ENCODE measurements around the gene PAK5.

PAK5 gene

GRCh38 chr20:9637889-9638288 lies 201.0 kb downstream of the PAK5 start:
- no peak overlapping the region for H3K4me3 ChIP-seq (ENCODE audit: control insufficient read depth in 1 of 7, extremely low read depth in 1 of 7, insufficient read depth in 4 of 7, low read depth in 2 of 7, low read length in 6 of 7)
- no peak for DNase-seq
- no peaks in the 10 kb centered on the region for H3K4me1 ChIP-seq (ENCODE audit: control extremely low read depth in 1 of 4, control insufficient read depth in 4 of 4, insufficient read depth in 4 of 4, low read length in 3 of 4)
- H3K27me3 ChIP-seq (replicated peaks in 2 of 5; ENCODE audit: control insufficient read depth in 4 of 5, insufficient read depth in 5 of 5, low read length in 4 of 5), result peaks cover 0 to 5% (median 2%) of the 10 kb centered on the region in 5 experiments
- H3K9me3 ChIP-seq (ENCODE audit: control extremely low read depth in 1 of 5, control insufficient read depth in 4 of 5, insufficient read depth in 2 of 5, low read depth in 1 of 5, low read length in 4 of 5), result no peaks in the 10 kb centered on the region
- CTCF ChIA-PET, result no interaction called here
- no CpG with 5 or more reads among the region's 2 CpGs for WGBS (ENCODE audit: insufficient coverage)
- H3K27ac ChIP-seq (ENCODE audit: insufficient read depth in 1 of 2, low read depth in 1 of 2, low read length in 2 of 2, poor library complexity in 1 of 2, severe bottlenecking in 2 of 2), result no peak overlapping the region
- POLR2A ChIA-PET, result no interaction called here
- H3K36me3 ChIP-seq (ENCODE audit: control insufficient read depth in 4 of 4, insufficient read depth in 4 of 4, low read length in 3 of 4), result no peaks in the 10 kb centered on the region

GRCh38 chr20:9635750-9636149 lies 203.1 kb downstream of the PAK5 start:
- DNase-seq, result no peak
- ChIA-PET POLR2A (no interaction called here), CTCF (interaction anchor here (0.8 kb wide), 1 partner anchor 19 kb away, joined by 4 read pairs; no protein-coding TSS in a partner anchor)
- H3K9me3 ChIP-seq (ENCODE audit: control extremely low read depth in 1 of 5, control insufficient read depth in 4 of 5, insufficient read depth in 2 of 5, low read depth in 1 of 5, low read length in 4 of 5), result no peaks in the 10 kb centered on the region
- no peak overlapping the region for H3K27ac ChIP-seq (ENCODE audit: insufficient read depth in 1 of 2, low read depth in 1 of 2, low read length in 2 of 2, poor library complexity in 1 of 2, severe bottlenecking in 2 of 2)
- H3K27me3 ChIP-seq (replicated peaks in 2 of 5; ENCODE audit: control insufficient read depth in 4 of 5, insufficient read depth in 5 of 5, low read length in 4 of 5), result peaks cover 0 to 8% (median 2%) of the 10 kb centered on the region in 5 experiments
- no peak overlapping the region for H3K4me3 ChIP-seq (ENCODE audit: control insufficient read depth in 1 of 7, extremely low read depth in 1 of 7, insufficient read depth in 4 of 7, low read depth in 2 of 7, low read length in 6 of 7)
- H3K4me1 ChIP-seq (ENCODE audit: control extremely low read depth in 1 of 4, control insufficient read depth in 4 of 4, insufficient read depth in 4 of 4, low read length in 3 of 4), result no peaks in the 10 kb centered on the region
- WGBS (ENCODE audit: insufficient coverage), result 100% methylated on average over 1 of the region's 1 CpG
- no peaks in the 10 kb centered on the region for H3K36me3 ChIP-seq (ENCODE audit: control insufficient read depth in 4 of 4, insufficient read depth in 4 of 4, low read length in 3 of 4)

GRCh38 chr20:9634327-9634726 lies 204.5 kb downstream of the PAK5 start:
- ChIA-PET POLR2A (no interaction called here), CTCF (no interaction called here)
- H3K9me3 ChIP-seq (ENCODE audit: control extremely low read depth in 1 of 5, control insufficient read depth in 4 of 5, insufficient read depth in 2 of 5, low read depth in 1 of 5, low read length in 4 of 5), result no peaks in the 10 kb centered on the region
- H3K4me1 ChIP-seq (ENCODE audit: control extremely low read depth in 1 of 4, control insufficient read depth in 4 of 4, insufficient read depth in 4 of 4, low read length in 3 of 4), result no peaks in the 10 kb centered on the region
- no peak overlapping the region for H3K27ac ChIP-seq (ENCODE audit: insufficient read depth in 1 of 2, low read depth in 1 of 2, low read length in 2 of 2, poor library complexity in 1 of 2, severe bottlenecking in 2 of 2)
- H3K36me3 ChIP-seq (ENCODE audit: control insufficient read depth in 4 of 4, insufficient read depth in 4 of 4, low read length in 3 of 4), result no peaks in the 10 kb centered on the region
- DNase-seq, result no peak
- H3K4me3 ChIP-seq (ENCODE audit: control insufficient read depth in 1 of 7, extremely low read depth in 1 of 7, insufficient read depth in 4 of 7, low read depth in 2 of 7, low read length in 6 of 7), result no peak overlapping the region
- peaks cover 0 to 12% (median 2%) of the 10 kb centered on the region in 5 experiments for H3K27me3 ChIP-seq (replicated peaks in 2 of 5; ENCODE audit: control insufficient read depth in 4 of 5, insufficient read depth in 5 of 5, low read length in 4 of 5)

GRCh38 chr20:9632991-9633390 lies 205.9 kb downstream of the PAK5 start:
- Histone ChIP-seq H3K36me3 (ENCODE audit: control insufficient read depth in 4 of 4, insufficient read depth in 4 of 4, low read length in 3 of 4) (no peaks in the 10 kb centered on the region), H3K9me3 (ENCODE audit: control extremely low read depth in 1 of 5, control insufficient read depth in 4 of 5, insufficient read depth in 2 of 5, low read depth in 1 of 5, low read length in 4 of 5) (no peaks in the 10 kb centered on the region), H3K27ac (ENCODE audit: insufficient read depth in 1 of 2, low read depth in 1 of 2, low read length in 2 of 2, poor library complexity in 1 of 2, severe bottlenecking in 2 of 2) (no peak overlapping the region), H3K27me3 (replicated peaks in 2 of 5; ENCODE audit: control insufficient read depth in 4 of 5, insufficient read depth in 5 of 5, low read length in 4 of 5) (peaks cover 0 to 17% (median 2%) of the 10 kb centered on the region in 5 experiments), H3K4me3 (ENCODE audit: control insufficient read depth in 1 of 7, extremely low read depth in 1 of 7, insufficient read depth in 4 of 7, low read depth in 2 of 7, low read length in 6 of 7) (no peak overlapping the region), H3K4me1 (ENCODE audit: control extremely low read depth in 1 of 4, control insufficient read depth in 4 of 4, insufficient read depth in 4 of 4, low read length in 3 of 4) (no peaks in the 10 kb centered on the region)
- no peak for DNase-seq
- no CpG with 5 or more reads among the region's 1 CpG for WGBS (ENCODE audit: insufficient coverage)
- ChIA-PET CTCF (no interaction called here), POLR2A (no interaction called here)

GRCh38 chr20:9632265-9632664 lies 206.6 kb downstream of the PAK5 start:
- Histone ChIP-seq H3K4me1 (ENCODE audit: control extremely low read depth in 1 of 4, control insufficient read depth in 4 of 4, insufficient read depth in 4 of 4, low read length in 3 of 4) (no peaks in the 10 kb centered on the region), H3K4me3 (ENCODE audit: control insufficient read depth in 1 of 7, extremely low read depth in 1 of 7, insufficient read depth in 4 of 7, low read depth in 2 of 7, low read length in 6 of 7) (no peak overlapping the region), H3K36me3 (ENCODE audit: control insufficient read depth in 4 of 4, insufficient read depth in 4 of 4, low read length in 3 of 4) (no peaks in the 10 kb centered on the region), H3K27ac (ENCODE audit: insufficient read depth in 1 of 2, low read depth in 1 of 2, low read length in 2 of 2, poor library complexity in 1 of 2, severe bottlenecking in 2 of 2) (no peak overlapping the region), H3K9me3 (ENCODE audit: control extremely low read depth in 1 of 5, control insufficient read depth in 4 of 5, insufficient read depth in 2 of 5, low read depth in 1 of 5, low read length in 4 of 5) (no peaks in the 10 kb centered on the region), H3K27me3 (replicated peaks in 2 of 5; ENCODE audit: control insufficient read depth in 4 of 5, insufficient read depth in 5 of 5, low read length in 4 of 5) (peaks cover 0 to 18% (median 2%) of the 10 kb centered on the region in 5 experiments)
- 17% methylated on average over 1 of the region's 4 CpGs for WGBS (ENCODE audit: insufficient coverage)
- ChIA-PET POLR2A (no interaction called here), CTCF (no interaction called here)
- DNase-seq, result no peak

- H3K9me3 ChIP-seq (ENCODE audit: control extremely low read depth in 1 of 5, control insufficient read depth in 4 of 5, insufficient read depth in 2 of 5, low read depth in 1 of 5, low read length in 4 of 5), result no peaks in the 10 kb centered on the region
- ChIA-PET CTCF (no interaction called here), POLR2A (no interaction called here)
- no peak overlapping the region for H3K4me3 ChIP-seq (ENCODE audit: control insufficient read depth in 1 of 7, extremely low read depth in 1 of 7, insufficient read depth in 4 of 7, low read depth in 2 of 7, low read length in 6 of 7)
- H3K27ac ChIP-seq (ENCODE audit: insufficient read depth in 1 of 2, low read depth in 1 of 2, low read length in 2 of 2, poor library complexity in 1 of 2, severe bottlenecking in 2 of 2), result no peak overlapping the region
- WGBS (ENCODE audit: insufficient coverage), result 80% methylated on average over 1 of the region's 2 CpGs
- H3K4me1 ChIP-seq (ENCODE audit: control extremely low read depth in 1 of 4, control insufficient read depth in 4 of 4, insufficient read depth in 4 of 4, low read length in 3 of 4), result no peaks in the 10 kb centered on the region
- no peak for DNase-seq
- peaks cover 0 to 21% (median 0%) of the 10 kb centered on the region in 5 experiments for H3K27me3 ChIP-seq (replicated peaks in 2 of 5; ENCODE audit: control insufficient read depth in 4 of 5, insufficient read depth in 5 of 5, low read length in 4 of 5)
- no peaks in the 10 kb centered on the region for H3K36me3 ChIP-seq (ENCODE audit: control insufficient read depth in 4 of 4, insufficient read depth in 4 of 4, low read length in 3 of 4)
Measured at GRCh38 chr20:9630554-9630953, 208.3 kb downstream of the PAK5 start.

GRCh38 chr20:9629831-9630230 lies 209.0 kb downstream of the PAK5 start:
- ChIA-PET CTCF (no interaction called here), POLR2A (no interaction called here)
- Histone ChIP-seq H3K27ac (ENCODE audit: insufficient read depth in 1 of 2, low read depth in 1 of 2, low read length in 2 of 2, poor library complexity in 1 of 2, severe bottlenecking in 2 of 2) (no peak overlapping the region), H3K4me1 (ENCODE audit: control extremely low read depth in 1 of 4, control insufficient read depth in 4 of 4, insufficient read depth in 4 of 4, low read length in 3 of 4) (no peaks in the 10 kb centered on the region), H3K9me3 (ENCODE audit: control extremely low read depth in 1 of 5, control insufficient read depth in 4 of 5, insufficient read depth in 2 of 5, low read depth in 1 of 5, low read length in 4 of 5) (no peaks in the 10 kb centered on the region), H3K4me3 (ENCODE audit: control insufficient read depth in 1 of 7, extremely low read depth in 1 of 7, insufficient read depth in 4 of 7, low read depth in 2 of 7, low read length in 6 of 7) (no peak overlapping the region), H3K36me3 (ENCODE audit: control insufficient read depth in 4 of 4, insufficient read depth in 4 of 4, low read length in 3 of 4) (no peaks in the 10 kb centered on the region), H3K27me3 (replicated peaks in 2 of 5; ENCODE audit: control insufficient read depth in 4 of 5, insufficient read depth in 5 of 5, low read length in 4 of 5) (peaks cover 0 to 27% (median 0%) of the 10 kb centered on the region in 5 experiments)
- WGBS (ENCODE audit: insufficient coverage), result 88% methylated on average over 4 of the region's 5 CpGs
- no peak for DNase-seq

Measured in common myeloid progenitor, CD34-positive (primary cell).